Kidney (tissue), 14 donors: ENCODE results near the gene CYP4F12. TPM values are rescaled to one million over a fixed set of nuclear protein-coding genes. Genes with fewer than 3 reads are reported as not detected.

Experiments
- DNase-seq, 5 donors: peaks; one replicate each; pipeline ENCODE4 v3.0.0-alpha.2; 2013 to 2020
- FAIRE-seq: peaks from 2 replicates; lab custom pipeline; 2012; peaks lifted over from hg19 to GRCh38; lab: Jason Lieb, UNC
- H3K27ac ChIP-seq, 2 donors: one replicate each; pipeline ENCODE4 v1.7.0; 2013; ENCODE audit warnings: low read depth in 2 of 2, low read length in 2 of 2, inconsistent platforms in 1 of 2
- H3K27me3 ChIP-seq: one replicate; pipeline ENCODE4 v1.7.1; 2013; ENCODE audit warnings: low read length, inconsistent platforms; ENCODE audit not compliant: control insufficient read depth, insufficient read depth
- H3K36me3 ChIP-seq, 3 donors: one replicate each; pipeline versions ENCODE4 v1.7.0 to v1.7.1; 2013; ENCODE audit warnings: low read length in 3 of 3, control low read depth in 1 of 3, inconsistent platforms in 1 of 3; ENCODE audit not compliant: insufficient read depth in 3 of 3, control insufficient read depth in 2 of 3
- H3K4me1 ChIP-seq, 3 donors: one replicate each; pipeline versions ENCODE4 v1.7.0 to v1.7.1; 2013; ENCODE audit warnings: low read length in 3 of 3, inconsistent platforms in 1 of 3, low read depth in 1 of 3; ENCODE audit not compliant: control insufficient read depth in 2 of 3, insufficient read depth in 2 of 3
- H3K4me3 ChIP-seq, 3 donors: one replicate each; pipeline versions ENCODE4 v1.7.0 to v1.8.1; 2013; ENCODE audit warnings: low read length in 3 of 3, control low read depth in 1 of 3, inconsistent platforms in 1 of 3
- H3K9ac ChIP-seq, 3 donors: one replicate each; pipeline versions ENCODE4 v1.7.0 to v1.7.1; 2013; ENCODE audit warnings: low read length in 3 of 3, control low read depth in 1 of 3, inconsistent platforms in 1 of 3
- H3K9me3 ChIP-seq, 3 donors: one replicate each; pipeline versions ENCODE4 v1.7.0 to v1.7.1; 2013; ENCODE audit warnings: low read length in 3 of 3, control low read depth in 1 of 3, inconsistent platforms in 1 of 3; ENCODE audit not compliant: control insufficient read depth in 2 of 3, insufficient read depth in 1 of 3
- CTCF ChIP-seq: IDR thresholded peaks from 3 replicates; pipeline ENCODE4 v1.5.1; 2012; ENCODE audit warnings: mild to moderate bottlenecking, moderate library complexity, borderline replicate concordance; ENCODE audit not compliant: insufficient read depth; ENCODE audit errors: extremely low read depth
- intact Hi-C: fragments of 100-400 bp; cut with DNase I; formaldehyde crosslinking; loops from one replicate; pipeline ENCODE4 v1.11.1; 2022
- polyA plus RNA-seq: library from polyadenylated mRNA; stranded (reverse); fragments of 350-450 nt; fragmentation: Illumina TruSeq; extraction: RNeasy Lipid Tissue Mini Kit (QIAGEN cat#74804); gene quantifications from one replicate; pipeline ENCODE4 v1.2.3, GENCODE V29; 2014; ENCODE audit warnings: low read depth, low replicate concordance; ENCODE audit not compliant: insufficient read depth
- total RNA-seq: library from RNA; stranded (reverse); fragmentation: NEBNext Ultra II Directional; extraction: Animal tissue kit (Norgen Biotek cat#: 25700); gene quantifications from one replicate; pipeline ENCODE4 v1.2.1, GENCODE V29; 2021
- donor health status: control.
- donor health status: control.
- donor health status: control.
- donor health status: control.
- donor health status: control.
- donor health status: DM: yes; HTN: yes; CAD: no.
- donor health status: Normal renal cell carcinoma (clear cell type).

CYP4F12 gene
- total and polyA plus RNA-seq, 2 donors from 2014 or later, result 4.4 to 10.2 TPM

GRCh38 chr19:15640904-15641597 lies 31.8 kb upstream of the CYP4F12 start:
- H3K9ac ChIP-seq, result peak overlapping the region in 1 of 3 donors; percentile 58
- peak overlapping the region; percentile 56 to 90 for H3K27ac ChIP-seq
- peaks cover 0 to 2% (median 0%) of the 10 kb centered on the region in 3 donors for H3K36me3 ChIP-seq
- no peak for FAIRE-seq
- DNase-seq, result peak in 1 of 5 donors; percentile 61
- no peaks in the 10 kb centered on the region for H3K9me3 ChIP-seq
- H3K4me1 ChIP-seq, result peaks cover 0 to 11% (median 3%) of the 10 kb centered on the region in 3 donors
- intact Hi-C loops, result no loop called here
- no peaks in the 10 kb centered on the region for H3K27me3 ChIP-seq
- TF ChIP-seq CTCF, result no peak
- H3K4me3 ChIP-seq, result peak overlapping the region in 2 of 3 donors; percentile 74

- H3K27me3 ChIP-seq, result no peaks in the 10 kb centered on the region
- peak overlapping the region; percentile 33 to 90 for H3K27ac ChIP-seq
- peaks cover 0 to 12% (median 3%) of the 10 kb centered on the region in 3 donors for H3K4me1 ChIP-seq
- intact Hi-C loops, result no loop called here
- H3K9ac ChIP-seq, result peak overlapping the region in 1 of 3 donors; percentile 7
- H3K4me3 ChIP-seq, result peak overlapping the region in 2 of 3 donors; percentile 74
- FAIRE-seq (no peak), DNase-seq (no peak)
- peaks cover 0 to 3% (median 0%) of the 10 kb centered on the region in 3 donors for H3K36me3 ChIP-seq
- H3K9me3 ChIP-seq, result no peaks in the 10 kb centered on the region
- TF ChIP-seq CTCF, result no peak
Measured at GRCh38 chr19:15641901-15642491, 30.9 kb upstream of the CYP4F12 start.

- Histone ChIP-seq H3K9ac (no peak overlapping the region), H3K27me3 (no peaks in the 10 kb centered on the region), H3K27ac (no peak overlapping the region), H3K36me3 (peaks cover 0 to 3% (median 0%) of the 10 kb centered on the region in 3 donors), H3K4me3 (peak overlapping the region in 2 of 3 donors; percentile 74), H3K4me1 (peaks cover 0 to 12% (median 3%) of the 10 kb centered on the region in 3 donors), H3K9me3 (no peaks in the 10 kb centered on the region)
- no peak for DNase-seq
- TF ChIP-seq CTCF, result no peak
- FAIRE-seq, result no peak
- intact Hi-C loops, result no loop called here
Measured at GRCh38 chr19:15642807-15643206, 30.1 kb upstream of the CYP4F12 start.
